ENCODE data around the gene GJA10.

GJA10 gene

GRCh38 chr6:89866024-89866678 lies 28.1 kb upstream of the GJA10 start:
- DNase-seq (ENCODE audit: extremely low read depth, low read depth): no peak
- TF ChIP-seq, protein P1, sequence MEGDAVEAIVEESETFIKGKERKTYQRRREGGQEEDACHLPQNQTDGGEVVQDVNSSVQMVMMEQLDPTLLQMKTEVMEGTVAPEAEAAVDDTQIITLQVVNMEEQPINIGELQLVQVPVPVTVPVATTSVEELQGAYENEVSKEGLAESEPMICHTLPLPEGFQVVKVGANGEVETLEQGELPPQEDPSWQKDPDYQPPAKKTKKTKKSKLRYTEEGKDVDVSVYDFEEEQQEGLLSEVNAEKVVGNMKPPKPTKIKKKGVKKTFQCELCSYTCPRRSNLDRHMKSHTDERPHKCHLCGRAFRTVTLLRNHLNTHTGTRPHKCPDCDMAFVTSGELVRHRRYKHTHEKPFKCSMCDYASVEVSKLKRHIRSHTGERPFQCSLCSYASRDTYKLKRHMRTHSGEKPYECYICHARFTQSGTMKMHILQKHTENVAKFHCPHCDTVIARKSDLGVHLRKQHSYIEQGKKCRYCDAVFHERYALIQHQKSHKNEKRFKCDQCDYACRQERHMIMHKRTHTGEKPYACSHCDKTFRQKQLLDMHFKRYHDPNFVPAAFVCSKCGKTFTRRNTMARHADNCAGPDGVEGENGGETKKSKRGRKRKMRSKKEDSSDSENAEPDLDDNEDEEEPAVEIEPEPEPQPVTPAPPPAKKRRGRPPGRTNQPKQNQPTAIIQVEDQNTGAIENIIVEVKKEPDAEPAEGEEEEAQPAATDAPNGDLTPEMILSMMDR (IDR thresholded peaks at IDR 0.05; ENCODE audit: low read depth, low read length, missing control alignments): no peak
- no peak overlapping the region for H3K4me3 ChIP-seq (replicated peaks; ENCODE audit: low read depth, low read length)

DNA sequence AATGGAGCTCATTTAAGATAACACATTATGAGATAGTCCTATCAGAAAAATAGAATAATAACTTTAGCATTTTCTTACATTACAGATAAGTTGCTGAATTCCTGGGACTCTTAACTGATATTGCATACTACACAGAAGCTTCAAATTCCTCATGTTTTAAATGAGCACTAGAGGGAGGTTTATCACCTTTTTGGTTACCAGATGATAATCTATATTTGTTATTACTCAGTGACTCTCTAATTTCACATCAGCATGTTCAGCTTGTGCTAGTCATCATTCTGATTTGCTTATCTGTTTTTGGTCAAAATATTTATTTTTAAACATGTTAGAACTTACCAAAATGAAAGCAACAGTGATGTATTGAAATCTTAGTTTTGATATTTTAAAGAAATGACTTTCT lies 20.5 kb upstream of the GJA10 start:
- H3K4me3 ChIP-seq (replicated peaks; ENCODE audit: low read depth, low read length): no peak overlapping the region
- TF ChIP-seq, protein P1 (IDR thresholded peaks at IDR 0.05; ENCODE audit: low read depth, low read length, missing control alignments): no peak
- DNase-seq (ENCODE audit: extremely low read depth, low read depth): no peak

- no peak overlapping the region for H3K4me3 ChIP-seq (replicated peaks; ENCODE audit: low read depth, low read length)
- TF ChIP-seq, protein P1 (IDR thresholded peaks at IDR 0.05; ENCODE audit: low read depth, low read length, missing control alignments): no peak
- no peak for DNase-seq (ENCODE audit: extremely low read depth, low read depth)
These were observed 19.8 kb upstream of the GJA10 start for GRCh38 chr6:89874438-89874837.

GRCh38 chr6:89886378-89887120 lies 7.7 kb upstream of the GJA10 start:
- TF ChIP-seq, protein P1 (IDR thresholded peaks at IDR 0.05; ENCODE audit: low read depth, low read length, missing control alignments): no peak
- DNase-seq (ENCODE audit: extremely low read depth, low read depth): no peak
- no peak overlapping the region for H3K4me3 ChIP-seq (replicated peaks; ENCODE audit: low read depth, low read length)

- DNase-seq (ENCODE audit: extremely low read depth, low read depth): no peak
- TF ChIP-seq, protein P1 (IDR thresholded peaks at IDR 0.05; ENCODE audit: low read depth, low read length, missing control alignments): no peak
- no peak overlapping the region for H3K4me3 ChIP-seq (replicated peaks; ENCODE audit: low read depth, low read length)
These were observed 6.7 kb upstream of the GJA10 start for GRCh38 chr6:89887452-89888137.

GRCh38 chr6:89888138-89888514 lies 6.1 kb upstream of the GJA10 start:
- TF ChIP-seq, protein P1 (IDR thresholded peaks at IDR 0.05; ENCODE audit: low read depth, low read length, missing control alignments): no peak
- no peak for DNase-seq (ENCODE audit: extremely low read depth, low read depth)
- no peak overlapping the region for H3K4me3 ChIP-seq (replicated peaks; ENCODE audit: low read depth, low read length)

All from HFF-Myc (cell line).